ENCODE data around the gene MYH14. TPM values are rescaled to one million over a fixed set of nuclear protein-coding genes. Genes with fewer than 3 reads are reported as not detected.

Gene MYH14
- total and polyA plus RNA-seq, 2 of the 13 experiments (the other 11 are each of a cell fraction or from before 2014, with no cell fraction given), result 5.5 to 5.8 TPM

DNA sequence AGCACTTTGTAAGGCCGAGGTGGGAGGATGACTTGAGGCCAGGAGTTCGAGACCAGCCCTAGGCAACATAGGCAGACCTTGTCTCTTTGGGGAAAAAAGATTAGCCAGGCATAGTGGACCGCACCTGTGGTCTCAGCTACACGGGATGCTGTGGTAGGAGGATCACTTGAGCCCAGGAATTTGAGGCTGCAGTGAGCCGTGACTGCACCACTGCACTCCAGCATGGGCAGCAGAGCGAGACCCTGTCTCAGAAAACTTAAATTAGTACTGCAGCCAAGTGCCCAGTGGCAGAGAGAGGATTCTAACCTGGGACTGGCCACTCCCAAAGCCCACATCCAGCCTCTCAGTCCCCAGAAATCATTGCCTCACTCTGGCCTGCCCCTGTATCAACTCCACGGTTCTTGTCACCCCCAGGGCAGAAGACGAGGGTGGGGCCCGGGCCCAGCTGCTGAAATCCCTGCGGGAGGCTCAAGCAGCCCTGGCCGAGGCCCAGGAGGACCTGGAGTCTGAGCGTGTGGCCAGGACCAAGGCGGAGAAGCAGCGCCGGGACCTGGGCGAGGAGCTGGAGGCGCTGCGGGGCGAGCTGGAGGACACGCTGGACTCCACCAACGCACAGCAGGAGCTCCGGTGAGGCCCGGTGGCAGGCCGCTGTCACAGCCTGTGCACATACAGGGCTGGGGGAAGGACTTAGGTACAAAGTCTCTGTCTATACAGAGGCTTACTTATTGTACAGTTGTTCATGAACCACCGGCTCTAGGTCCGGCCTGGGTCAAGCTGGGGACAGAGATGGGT is 72.4 kb downstream of the MYH14 start (continued):
- TF ChIP-seq MEIS2 (CRISPR knock-in tag; IDR thresholded peaks at IDR 0.05), result peak; percentile 78; the same call in 1 of the 2 replicates
- TF ChIP-seq, protein P1, sequence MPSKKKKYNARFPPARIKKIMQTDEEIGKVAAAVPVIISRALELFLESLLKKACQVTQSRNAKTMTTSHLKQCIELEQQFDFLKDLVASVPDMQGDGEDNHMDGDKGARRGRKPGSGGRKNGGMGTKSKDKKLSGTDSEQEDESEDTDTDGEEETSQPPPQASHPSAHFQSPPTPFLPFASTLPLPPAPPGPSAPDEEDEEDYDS (CRISPR knock-in tag; IDR thresholded peaks at IDR 0.05), result peak; percentile 43; the same call in 1 of the 2 replicates
- peak; percentile 28; the same call in 1 of the 2 replicates for TF ChIP-seq IRF2 (CRISPR knock-in tag; IDR thresholded peaks at IDR 0.05)
- no peak for TF ChIP-seq TBP (CRISPR knock-in tag; IDR thresholded peaks at IDR 0.05)
- TF ChIP-seq MIER3 (CRISPR knock-in tag; IDR thresholded peaks at IDR 0.05; ENCODE audit: borderline replicate concordance), result no peak
- no peak for TF ChIP-seq NFE2L1 (CRISPR knock-in tag; IDR thresholded peaks at IDR 0.05; ENCODE audit: borderline replicate concordance)
- no peak for TF ChIP-seq GABPA (IDR thresholded peaks at IDR 0.05; ENCODE audit: low read depth, low read length)
- TF ChIP-seq GABPA (CRISPR knock-in tag; IDR thresholded peaks at IDR 0.05; ENCODE audit: low read depth), result no peak
- peak; percentile 67 for TF ChIP-seq HDAC2 (CRISPR knock-in tag; IDR thresholded peaks at IDR 0.05)
- no peak for TF ChIP-seq RAD51 (IDR thresholded peaks at IDR 0.05; ENCODE audit: borderline replicate concordance)
- no peak for TF ChIP-seq NR3C1 (CRISPR knock-in tag; IDR thresholded peaks at IDR 0.05)
- TF ChIP-seq SRSF4 (IDR thresholded peaks at IDR 0.05; ENCODE audit: low read depth, low read length, poor library complexity, severe bottlenecking), result no peak
- peak; percentile 94 for TF ChIP-seq RXRA (CRISPR knock-in tag; IDR thresholded peaks at IDR 0.05)
- TF ChIP-seq MAZ (IDR thresholded peaks at IDR 0.05; ENCODE audit: borderline replicate concordance, low read depth, low read length), result no peak
- no peak for TF ChIP-seq MAZ (CRISPR knock-in tag; IDR thresholded peaks at IDR 0.05; ENCODE audit: low read depth)
- TF ChIP-seq ZNF768 (CRISPR knock-in tag; IDR thresholded peaks at IDR 0.05), result peak; percentile 62; the same call in 1 of the 2 replicates
- TF ChIP-seq, protein P2, sequence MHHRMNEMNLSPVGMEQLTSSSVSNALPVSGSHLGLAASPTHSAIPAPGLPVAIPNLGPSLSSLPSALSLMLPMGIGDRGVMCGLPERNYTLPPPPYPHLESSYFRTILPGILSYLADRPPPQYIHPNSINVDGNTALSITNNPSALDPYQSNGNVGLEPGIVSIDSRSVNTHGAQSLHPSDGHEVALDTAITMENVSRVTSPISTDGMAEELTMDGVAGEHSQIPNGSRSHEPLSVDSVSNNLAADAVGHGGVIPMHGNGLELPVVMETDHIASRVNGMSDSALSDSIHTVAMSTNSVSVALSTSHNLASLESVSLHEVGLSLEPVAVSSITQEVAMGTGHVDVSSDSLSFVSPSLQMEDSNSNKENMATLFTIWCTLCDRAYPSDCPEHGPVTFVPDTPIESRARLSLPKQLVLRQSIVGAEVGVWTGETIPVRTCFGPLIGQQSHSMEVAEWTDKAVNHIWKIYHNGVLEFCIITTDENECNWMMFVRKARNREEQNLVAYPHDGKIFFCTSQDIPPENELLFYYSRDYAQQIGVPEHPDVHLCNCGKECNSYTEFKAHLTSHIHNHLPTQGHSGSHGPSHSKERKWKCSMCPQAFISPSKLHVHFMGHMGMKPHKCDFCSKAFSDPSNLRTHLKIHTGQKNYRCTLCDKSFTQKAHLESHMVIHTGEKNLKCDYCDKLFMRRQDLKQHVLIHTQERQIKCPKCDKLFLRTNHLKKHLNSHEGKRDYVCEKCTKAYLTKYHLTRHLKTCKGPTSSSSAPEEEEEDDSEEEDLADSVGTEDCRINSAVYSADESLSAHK (CRISPR knock-in tag; IDR thresholded peaks at IDR 0.05; ENCODE audit: borderline replicate concordance), result no peak
- TF ChIP-seq, protein P3, sequence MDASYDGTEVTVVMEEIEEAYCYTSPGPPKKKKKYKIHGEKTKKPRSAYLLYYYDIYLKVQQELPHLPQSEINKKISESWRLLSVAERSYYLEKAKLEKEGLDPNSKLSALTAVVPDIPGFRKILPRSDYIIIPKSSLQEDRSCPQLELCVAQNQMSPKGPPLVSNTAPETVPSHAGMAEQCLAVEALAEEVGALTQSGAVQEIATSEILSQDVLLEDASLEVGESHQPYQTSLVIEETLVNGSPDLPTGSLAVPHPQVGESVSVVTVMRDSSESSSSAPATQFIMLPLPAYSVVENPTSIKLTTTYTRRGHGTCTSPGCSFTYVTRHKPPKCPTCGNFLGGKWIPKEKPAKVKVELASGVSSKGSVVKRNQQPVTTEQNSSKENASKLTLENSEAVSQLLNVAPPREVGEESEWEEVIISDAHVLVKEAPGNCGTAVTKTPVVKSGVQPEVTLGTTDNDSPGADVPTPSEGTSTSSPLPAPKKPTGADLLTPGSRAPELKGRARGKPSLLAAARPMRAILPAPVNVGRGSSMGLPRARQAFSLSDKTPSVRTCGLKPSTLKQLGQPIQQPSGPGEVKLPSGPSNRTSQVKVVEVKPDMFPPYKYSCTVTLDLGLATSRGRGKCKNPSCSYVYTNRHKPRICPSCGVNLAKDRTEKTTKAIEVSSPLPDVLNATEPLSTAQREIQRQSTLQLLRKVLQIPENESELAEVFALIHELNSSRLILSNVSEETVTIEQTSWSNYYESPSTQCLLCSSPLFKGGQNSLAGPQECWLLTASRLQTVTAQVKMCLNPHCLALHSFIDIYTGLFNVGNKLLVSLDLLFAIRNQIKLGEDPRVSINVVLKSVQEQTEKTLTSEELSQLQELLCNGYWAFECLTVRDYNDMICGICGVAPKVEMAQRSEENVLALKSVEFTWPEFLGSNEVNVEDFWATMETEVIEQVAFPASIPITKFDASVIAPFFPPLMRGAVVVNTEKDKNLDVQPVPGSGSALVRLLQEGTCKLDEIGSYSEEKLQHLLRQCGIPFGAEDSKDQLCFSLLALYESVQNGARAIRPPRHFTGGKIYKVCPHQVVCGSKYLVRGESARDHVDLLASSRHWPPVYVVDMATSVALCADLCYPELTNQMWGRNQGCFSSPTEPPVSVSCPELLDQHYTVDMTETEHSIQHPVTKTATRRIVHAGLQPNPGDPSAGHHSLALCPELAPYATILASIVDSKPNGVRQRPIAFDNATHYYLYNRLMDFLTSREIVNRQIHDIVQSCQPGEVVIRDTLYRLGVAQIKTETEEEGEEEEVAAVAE (CRISPR knock-in tag; IDR thresholded peaks at IDR 0.05; ENCODE audit: borderline replicate concordance), result peak; percentile 29; the same call in 1 of the 2 replicates
- TF ChIP-seq HOXA7 (CRISPR knock-in tag; IDR thresholded peaks at IDR 0.05), result no peak
- no peak for TF ChIP-seq ZNF136 (CRISPR knock-in tag; IDR thresholded peaks at IDR 0.05; ENCODE audit: low read depth)
- TF ChIP-seq ZNF44 (CRISPR knock-in tag; IDR thresholded peaks at IDR 0.05), result no peak
- TF ChIP-seq, protein P4, sequence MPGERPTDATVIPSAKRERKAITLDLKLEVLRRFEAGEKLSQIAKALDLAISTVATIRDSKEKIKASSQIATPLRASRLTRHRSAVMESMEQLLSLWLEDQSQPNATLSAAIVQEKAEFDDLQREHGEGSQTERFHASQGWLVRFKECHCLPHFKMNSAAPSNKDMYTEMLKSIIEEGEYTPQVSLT (CRISPR knock-in tag; IDR thresholded peaks at IDR 0.05; ENCODE audit: borderline replicate concordance, low read depth), result no peak
